ENCODE data around the gene TRIM45. TPM values are rescaled to one million over a fixed set of nuclear protein-coding genes. Genes with fewer than 3 reads are reported as not detected.

Gene TRIM45
- total RNA-seq, 2 experiments from 2014 or later: 0.25 to 0.88 TPM

GRCh38 chr1:117069220-117069844 lies 52.2 kb downstream of the TRIM45 start:
- intact Hi-C loops (cut with DNase I, micrococcal nuclease): loop anchor here (5.0 to 10.0 kb wide), 4 partner anchors 58 to 828 kb away; partner anchors contain the start of gene TENT5C (in 1 of the 2)
- ChIA-PET POLR2A (interaction anchor here (3.6 kb wide), 1 partner anchor 9 kb away, joined by 17 read pairs; the partner anchor contains the start of gene TTF2), CTCF (interaction anchor here (1.1 to 3.5 kb wide), 3 partner anchors 9 to 59 kb away, joined by 3 to 31 read pairs (median 5); partner anchors contain the start of gene TTF2)
- no peak for TF ChIP-seq CTCF (IDR thresholded peaks at IDR 0.05)
- Histone ChIP-seq H3K27ac (ENCODE audit: low read depth in 1 of 2, low read length in 2 of 2) (no peak overlapping the region), H3K27me3 (ENCODE audit: control insufficient read depth in 1 of 2, insufficient read depth in 2 of 2, low read length in 2 of 2) (no peaks in the 10 kb centered on the region), H3K4me1 (ENCODE audit: insufficient read depth, low read length) (no peaks in the 10 kb centered on the region), H3K9me3 (ENCODE audit: control insufficient read depth in 1 of 2, insufficient read depth in 1 of 2, low read length in 2 of 2) (no peaks in the 10 kb centered on the region), H3K4me3 (ENCODE audit: low read length) (no peak overlapping the region), H3K36me3 (ENCODE audit: insufficient read depth, low read length) (peaks cover 14% of the 10 kb centered on the region)
- Mint-ChIP-seq H3K4me3 (no peak overlapping the region), H3K4me1 (ENCODE audit: low read depth) (peaks cover 14% of the 10 kb centered on the region), H3K36me3 (ENCODE audit: low read depth) (peaks cover 29% of the 10 kb centered on the region), H3K27me3 (no peaks in the 10 kb centered on the region), H3K9me3 (no peaks in the 10 kb centered on the region), H3K27ac (no peak overlapping the region)
- no peak for ATAC-seq (ENCODE audit: poor library complexity)
- no peak for DNase-seq

GRCh38 chr1:117068580-117068979 lies 53.0 kb downstream of the TRIM45 start:
- CTCF ChIA-PET: interaction anchor here (1.1 to 3.5 kb wide), 7 partner anchors 8 to 60 kb away, joined by 3 to 31 read pairs (median 5); partner anchors contain the start of gene TTF2
- Mint-ChIP-seq H3K27ac (no peak overlapping the region), H3K36me3 (ENCODE audit: low read depth) (peaks cover 28% of the 10 kb centered on the region)

More at GRCh38 chr1:117068580-117068979, 53.0 kb downstream of the TRIM45 start:
- Mint-ChIP-seq H3K27me3 (no peaks in the 10 kb centered on the region), H3K4me1 (ENCODE audit: low read depth) (peaks cover 18% of the 10 kb centered on the region), H3K9me3 (no peaks in the 10 kb centered on the region), H3K4me3 (no peak overlapping the region)
- no peaks in the 10 kb centered on the region for H3K27me3 ChIP-seq (ENCODE audit: control insufficient read depth in 1 of 2, insufficient read depth in 2 of 2, low read length in 2 of 2)
- H3K27ac ChIP-seq (ENCODE audit: low read depth in 1 of 2, low read length in 2 of 2): no peak overlapping the region
- no peaks in the 10 kb centered on the region for H3K9me3 ChIP-seq (ENCODE audit: control insufficient read depth in 1 of 2, insufficient read depth in 1 of 2, low read length in 2 of 2)
- intact Hi-C loops (cut with DNase I, micrococcal nuclease): loop anchor here (5.0 to 10.0 kb wide), 4 partner anchors 59 to 829 kb away; partner anchors contain the start of gene TENT5C (in 1 of the 2)
- no peak overlapping the region for H3K4me3 ChIP-seq (ENCODE audit: low read length)
- no peak for DNase-seq
- H3K36me3 ChIP-seq (ENCODE audit: insufficient read depth, low read length): peaks cover 6% of the 10 kb centered on the region
- no peak for TF ChIP-seq CTCF (IDR thresholded peaks at IDR 0.05)
- no peaks in the 10 kb centered on the region for H3K4me1 ChIP-seq (ENCODE audit: insufficient read depth, low read length)
- POLR2A ChIA-PET: no interaction called here
- no peak for ATAC-seq (ENCODE audit: poor library complexity)

Data from CD4-positive, alpha-beta T cell (primary cell).